Ishikawa (cell line): ENCODE measurements around the gene TPO.

Experiments
- CEBPB ChIP-seq: IDR thresholded peaks from 2 replicates; pipeline ENCODE4 v1.6.1; 2012
- CREB1 ChIP-seq: IDR thresholded peaks from 2 replicates; pipeline ENCODE4 v1.6.1; 2012; ENCODE audit warnings: low read depth
- EGR1 ChIP-seq: IDR thresholded peaks from 2 replicates; pipeline ENCODE4 v1.6.1; 2012
- EP300 ChIP-seq: IDR thresholded peaks from 2 replicates; pipeline ENCODE4 v1.6.1; 2012; ENCODE audit warnings: borderline replicate concordance
- FOXM1 ChIP-seq: IDR thresholded peaks from 2 replicates; pipeline ENCODE4 v1.6.1; 2012; ENCODE audit warnings: low read depth, borderline replicate concordance
- NFIC ChIP-seq: IDR thresholded peaks from 2 replicates; pipeline ENCODE4 v1.6.1; 2012
- RAD21 ChIP-seq: IDR thresholded peaks from 2 replicates; pipeline ENCODE4 v1.6.1; 2012; ENCODE audit warnings: low read depth
- REST ChIP-seq: IDR thresholded peaks from 2 replicates; pipeline ENCODE4 v1.6.1; 2012; ENCODE audit warnings: low read depth, mild to moderate bottlenecking
- TAF1 ChIP-seq: IDR thresholded peaks from 2 replicates; pipeline ENCODE4 v1.6.1; 2012; ENCODE audit warnings: low read depth, mild to moderate bottlenecking
- TCF12 ChIP-seq: IDR thresholded peaks from 2 replicates; pipeline ENCODE4 v1.6.1; 2012; ENCODE audit warnings: low read depth
- TEAD4 ChIP-seq: IDR thresholded peaks from 2 replicates; pipeline ENCODE4 v1.6.1; 2012
- YY1 ChIP-seq: IDR thresholded peaks from 2 replicates; pipeline ENCODE4 v1.6.1; 2012; ENCODE audit warnings: low read depth
- ZBTB7A ChIP-seq: IDR thresholded peaks from 2 replicates; pipeline ENCODE4 v1.6.1; 2012; ENCODE audit warnings: low read depth
- TF ChIP-seq, protein P1 (sequence below): IDR thresholded peaks from 2 replicates; pipeline ENCODE4 v1.6.1; 2012
- TF ChIP-seq, protein P2 (sequence below): IDR thresholded peaks from 2 replicates; pipeline ENCODE4 v1.6.1; 2012

TPO gene

DNA sequence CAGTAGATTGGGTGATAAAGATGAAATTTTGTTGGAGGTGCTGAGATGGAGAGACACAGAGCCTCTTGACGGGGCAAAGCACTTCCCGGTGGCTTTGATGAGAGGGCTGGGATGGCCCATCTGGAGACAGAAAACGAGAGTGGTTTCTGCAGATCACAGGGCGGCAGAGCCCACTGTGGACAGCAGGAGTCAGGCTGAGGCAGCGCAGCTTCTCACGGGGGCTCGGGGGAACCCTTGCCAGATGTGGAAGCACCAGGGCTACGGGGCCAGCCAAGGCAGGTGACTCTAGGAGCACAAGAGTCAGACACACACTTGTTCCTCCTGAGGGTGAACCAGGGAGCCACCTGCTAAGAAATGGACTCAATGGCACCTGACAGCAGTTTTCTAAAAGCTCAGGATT, 78.5 kb downstream of the TPO start:
- no peak for TF ChIP-seq CEBPB
- TF ChIP-seq CREB1: no peak
- TF ChIP-seq YY1: no peak
- TF ChIP-seq, protein P1, sequence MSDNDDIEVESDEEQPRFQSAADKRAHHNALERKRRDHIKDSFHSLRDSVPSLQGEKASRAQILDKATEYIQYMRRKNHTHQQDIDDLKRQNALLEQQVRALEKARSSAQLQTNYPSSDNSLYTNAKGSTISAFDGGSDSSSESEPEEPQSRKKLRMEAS: no peak
- TF ChIP-seq EP300: no peak
- TF ChIP-seq REST: no peak
- no peak for TF ChIP-seq EGR1
- no peak for TF ChIP-seq RAD21
- no peak for TF ChIP-seq ZBTB7A
- TF ChIP-seq NFIC: no peak
- TF ChIP-seq FOXM1: no peak
- TF ChIP-seq TCF12: no peak
- no peak for TF ChIP-seq TAF1
- TF ChIP-seq TEAD4: no peak

- TF ChIP-seq TAF1: no peak
Measured at GRCh38 chr2:1492711-1493430, 79.6 kb downstream of the TPO start.

DNA sequence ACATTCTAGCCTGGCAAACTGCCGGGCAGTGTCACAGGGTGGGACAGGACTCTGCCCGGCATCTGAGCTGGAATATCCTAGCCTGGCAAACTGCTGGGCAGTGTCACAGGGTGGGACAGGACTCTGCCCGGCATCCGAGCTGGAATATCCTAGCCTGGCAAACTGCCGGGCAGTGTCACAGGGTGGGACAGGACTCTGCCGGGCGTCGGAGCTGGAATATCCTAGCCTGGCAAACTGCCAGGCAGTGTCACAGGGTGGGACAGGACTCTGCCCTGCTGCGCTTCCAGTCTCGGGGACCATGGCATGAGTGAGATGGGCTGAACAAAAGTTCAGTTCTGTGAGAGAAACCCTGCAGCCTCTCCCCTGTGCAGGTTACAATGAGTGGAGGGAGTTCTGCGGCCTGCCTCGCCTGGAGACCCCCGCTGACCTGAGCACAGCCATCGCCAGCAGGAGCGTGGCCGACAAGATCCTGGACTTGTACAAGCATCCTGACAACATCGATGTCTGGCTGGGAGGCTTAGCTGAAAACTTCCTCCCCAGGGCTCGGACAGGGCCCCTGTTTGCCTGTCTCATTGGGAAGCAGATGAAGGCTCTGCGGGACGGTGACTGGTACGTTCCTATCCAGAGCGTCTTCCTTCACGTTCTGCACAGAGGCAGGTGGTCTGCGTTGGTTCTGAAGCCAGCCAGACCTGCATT, 80.3 kb downstream of the TPO start:
- TF ChIP-seq NFIC: no peak
- TF ChIP-seq EGR1: no peak
- no peak for TF ChIP-seq TCF12
- TF ChIP-seq ZBTB7A: no peak
- no peak for TF ChIP-seq TEAD4
- TF ChIP-seq CEBPB: no peak
- no peak for TF ChIP-seq RAD21

DNA sequence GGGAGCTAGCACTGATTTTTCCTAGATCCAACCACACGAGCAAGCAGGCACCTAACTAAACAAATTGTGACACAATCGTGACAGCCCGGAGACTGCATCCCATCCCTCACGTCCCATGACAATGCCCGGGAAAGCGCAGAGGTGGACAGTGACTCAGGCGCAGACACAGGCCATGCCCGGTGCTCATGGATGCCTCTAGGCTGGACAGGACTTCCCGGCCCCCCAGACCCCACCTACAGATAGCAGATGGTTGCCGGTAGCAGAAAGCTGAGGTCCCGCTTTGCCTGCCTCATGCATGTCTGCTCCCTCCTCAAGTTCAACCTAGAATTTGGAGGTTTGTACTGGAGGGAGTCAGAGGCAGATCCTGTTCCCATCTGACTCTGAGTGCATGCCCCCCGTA, 81.0 kb downstream of the TPO start:
- TF ChIP-seq TAF1 (no peak), TEAD4 (no peak), ZBTB7A (no peak), RAD21 (no peak), REST (no peak), CEBPB (no peak), EGR1 (no peak), NFIC (no peak), EP300 (no peak), FOXM1 (no peak), TCF12 (no peak), CREB1 (no peak), YY1 (no peak)
- TF ChIP-seq, protein P2, sequence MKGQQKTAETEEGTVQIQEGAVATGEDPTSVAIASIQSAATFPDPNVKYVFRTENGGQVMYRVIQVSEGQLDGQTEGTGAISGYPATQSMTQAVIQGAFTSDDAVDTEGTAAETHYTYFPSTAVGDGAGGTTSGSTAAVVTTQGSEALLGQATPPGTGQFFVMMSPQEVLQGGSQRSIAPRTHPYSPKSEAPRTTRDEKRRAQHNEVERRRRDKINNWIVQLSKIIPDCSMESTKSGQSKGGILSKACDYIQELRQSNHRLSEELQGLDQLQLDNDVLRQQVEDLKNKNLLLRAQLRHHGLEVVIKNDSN: no peak
- TF ChIP-seq, protein P1: no peak

- no peak for TF ChIP-seq REST
- TF ChIP-seq, protein P1: no peak
Measured at GRCh38 chr2:1494906-1495305, 81.6 kb downstream of the TPO start.
